ENCODE results near the gene ASB7. TPM values are rescaled to one million over a fixed set of nuclear protein-coding genes. Genes with fewer than 3 reads are reported as not detected.

ASB7 gene
- total and polyA plus RNA-seq, 2 experiments from 2014 or later, result 10.3 to 17.5 TPM

DNA sequence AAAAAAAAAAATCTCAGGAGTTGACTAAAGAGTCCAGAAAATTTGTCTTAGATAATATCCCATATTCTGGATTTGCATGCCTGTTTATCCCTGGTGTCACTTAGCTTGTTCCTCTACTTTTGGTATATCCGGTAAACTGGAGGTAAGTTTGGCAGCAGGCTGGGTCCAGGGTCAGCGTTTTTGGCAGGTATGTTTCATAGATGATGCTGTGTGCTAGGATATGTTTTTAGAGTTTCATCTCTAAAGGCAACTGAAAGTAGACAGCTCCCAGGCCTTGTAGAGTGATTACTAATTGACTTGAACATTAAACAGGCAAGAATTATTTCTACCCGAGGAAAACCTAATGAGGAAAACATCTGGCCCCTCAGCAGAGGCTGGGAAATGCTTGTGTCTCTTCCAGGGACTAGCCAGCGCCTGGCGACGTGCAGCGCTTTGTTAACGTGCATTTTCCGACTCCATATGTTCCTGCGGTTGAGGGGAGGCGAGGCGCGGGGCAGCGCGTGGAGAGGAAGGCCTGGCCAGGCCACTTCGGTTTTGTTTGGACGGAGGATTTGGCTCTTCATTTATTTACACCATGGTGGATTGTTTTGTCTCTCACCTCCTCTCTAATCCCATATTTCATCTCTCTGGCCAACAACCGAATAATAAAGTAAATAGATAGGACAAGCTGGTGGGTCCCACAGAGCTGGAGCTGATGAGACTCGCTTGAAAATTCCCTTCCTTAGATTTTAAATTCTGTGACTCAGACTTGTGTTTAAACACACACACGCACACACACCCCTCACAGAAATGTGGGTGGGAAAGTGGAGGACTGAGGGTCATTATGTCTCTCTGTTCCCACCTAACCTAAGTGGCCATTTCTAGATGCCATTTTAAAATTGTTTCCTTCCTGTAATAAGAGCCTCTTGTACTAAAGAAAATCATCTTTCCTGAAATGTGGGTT is 65.3 kb downstream of the ASB7 start:
- Histone ChIP-seq H3K27me3 (no peaks in the 10 kb centered on the region), H3K9me3 (ENCODE audit: low read depth) (no peaks in the 10 kb centered on the region), H3K4me2 (no peak overlapping the region), H3K36me3 (replicated peaks; ENCODE audit: insufficient read depth, low read depth) (no peaks in the 10 kb centered on the region), H3K79me2 (no peaks in the 10 kb centered on the region), H3K4me3 (no peak overlapping the region), H2AFZ (no peak overlapping the region), H3K9me2 (replicated peaks; ENCODE audit: insufficient read depth) (no peaks in the 10 kb centered on the region), H4K20me1 (ENCODE audit: insufficient read depth, poor library complexity, severe bottlenecking) (no peaks in the 10 kb centered on the region), H3K4me1 (ENCODE audit: insufficient read depth) (peaks cover 10% of the 10 kb centered on the region), H3K27ac (peak overlapping the region; percentile 85)
- TF ChIP-seq EZH2phosphoT487 (IDR thresholded peaks at IDR 0.05; ENCODE audit: low read depth, severe bottlenecking, unreplicated experiment), result no peak
- no peak for TF ChIP-seq EZH2 (IDR thresholded peaks at IDR 0.05; ENCODE audit: borderline replicate concordance)
- TF ChIP-seq, protein P1, sequence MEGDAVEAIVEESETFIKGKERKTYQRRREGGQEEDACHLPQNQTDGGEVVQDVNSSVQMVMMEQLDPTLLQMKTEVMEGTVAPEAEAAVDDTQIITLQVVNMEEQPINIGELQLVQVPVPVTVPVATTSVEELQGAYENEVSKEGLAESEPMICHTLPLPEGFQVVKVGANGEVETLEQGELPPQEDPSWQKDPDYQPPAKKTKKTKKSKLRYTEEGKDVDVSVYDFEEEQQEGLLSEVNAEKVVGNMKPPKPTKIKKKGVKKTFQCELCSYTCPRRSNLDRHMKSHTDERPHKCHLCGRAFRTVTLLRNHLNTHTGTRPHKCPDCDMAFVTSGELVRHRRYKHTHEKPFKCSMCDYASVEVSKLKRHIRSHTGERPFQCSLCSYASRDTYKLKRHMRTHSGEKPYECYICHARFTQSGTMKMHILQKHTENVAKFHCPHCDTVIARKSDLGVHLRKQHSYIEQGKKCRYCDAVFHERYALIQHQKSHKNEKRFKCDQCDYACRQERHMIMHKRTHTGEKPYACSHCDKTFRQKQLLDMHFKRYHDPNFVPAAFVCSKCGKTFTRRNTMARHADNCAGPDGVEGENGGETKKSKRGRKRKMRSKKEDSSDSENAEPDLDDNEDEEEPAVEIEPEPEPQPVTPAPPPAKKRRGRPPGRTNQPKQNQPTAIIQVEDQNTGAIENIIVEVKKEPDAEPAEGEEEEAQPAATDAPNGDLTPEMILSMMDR (IDR thresholded peaks at IDR 0.05; ENCODE audit: poor library complexity), result no peak
- 53% methylated on average over 20 of the region's 20 CpGs for WGBS (ENCODE audit: low lambda C conversion rate, missing lambda C conversion rate)
- DNase-seq (ENCODE audit: low spot score), result peak; percentile 33

DNA sequence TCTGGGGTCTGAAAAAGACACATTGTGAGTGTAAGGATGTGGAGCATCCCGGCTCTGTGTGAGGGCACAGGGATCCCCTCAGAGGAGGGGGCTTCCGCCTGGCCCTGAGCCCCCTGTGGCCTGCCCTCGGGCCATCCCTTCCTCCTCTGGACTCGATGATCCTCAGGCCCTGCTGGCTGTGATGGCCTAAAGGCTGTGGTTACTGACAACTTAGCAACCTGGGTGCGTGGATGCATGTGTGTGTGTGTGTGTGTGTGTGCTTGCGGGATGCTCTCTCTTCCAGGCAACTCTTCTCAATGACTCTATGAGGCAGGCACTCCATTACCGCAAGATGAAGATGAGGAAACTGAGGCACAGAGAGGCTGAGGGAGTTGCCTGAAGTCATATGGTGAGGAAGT is 66.0 kb downstream of the ASB7 start:
- TF ChIP-seq, protein P1 (IDR thresholded peaks at IDR 0.05; ENCODE audit: poor library complexity), result no peak
- TF ChIP-seq EZH2phosphoT487 (IDR thresholded peaks at IDR 0.05; ENCODE audit: low read depth, severe bottlenecking, unreplicated experiment) (no peak), EZH2 (IDR thresholded peaks at IDR 0.05; ENCODE audit: borderline replicate concordance) (no peak)
- H3K9me3 ChIP-seq (ENCODE audit: low read depth), result no peaks in the 10 kb centered on the region
- DNase-seq (ENCODE audit: low spot score), result no peak
- no peaks in the 10 kb centered on the region for H4K20me1 ChIP-seq (ENCODE audit: insufficient read depth, poor library complexity, severe bottlenecking)
- no peaks in the 10 kb centered on the region for H3K79me2 ChIP-seq
- H3K4me3 ChIP-seq, result no peak overlapping the region
- no peaks in the 10 kb centered on the region for H3K9me2 ChIP-seq (replicated peaks; ENCODE audit: insufficient read depth)
- H3K36me3 ChIP-seq (replicated peaks; ENCODE audit: insufficient read depth, low read depth), result no peaks in the 10 kb centered on the region
- H3K4me2 ChIP-seq, result no peak overlapping the region
- no peak overlapping the region for H2AFZ ChIP-seq
- 86% methylated on average over 7 of the region's 7 CpGs for WGBS (ENCODE audit: low lambda C conversion rate, missing lambda C conversion rate)
- H3K27me3 ChIP-seq, result no peaks in the 10 kb centered on the region
- H3K27ac ChIP-seq, result peak overlapping the region; percentile 85
- peaks cover 10% of the 10 kb centered on the region for H3K4me1 ChIP-seq (ENCODE audit: insufficient read depth)

DNA sequence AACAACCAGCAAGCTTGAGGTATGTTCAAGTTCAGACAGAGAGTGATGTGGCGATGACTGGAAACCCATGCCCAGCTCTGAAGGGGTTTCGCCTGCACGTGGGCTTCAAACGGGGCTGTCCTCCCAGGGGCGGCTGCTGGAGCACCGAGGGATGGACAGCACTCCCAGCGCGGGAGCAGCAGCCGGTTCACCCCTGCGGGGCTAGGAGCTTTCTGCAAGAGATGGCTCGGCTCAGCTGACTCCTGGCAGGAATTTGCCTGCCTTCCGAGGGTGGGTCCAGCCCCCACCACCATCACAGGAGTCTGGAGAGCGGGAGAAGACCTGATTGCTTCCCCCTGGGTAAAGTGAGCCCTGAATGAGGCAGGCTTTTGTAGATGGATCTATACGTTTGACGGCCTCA is 66.9 kb downstream of the ASB7 start:
- H3K79me2 ChIP-seq, result no peaks in the 10 kb centered on the region
- H3K4me3 ChIP-seq, result no peak overlapping the region
- H2AFZ ChIP-seq, result no peak overlapping the region
- TF ChIP-seq EZH2 (IDR thresholded peaks at IDR 0.05; ENCODE audit: borderline replicate concordance) (no peak), EZH2phosphoT487 (IDR thresholded peaks at IDR 0.05; ENCODE audit: low read depth, severe bottlenecking, unreplicated experiment) (no peak)
- TF ChIP-seq, protein P1 (IDR thresholded peaks at IDR 0.05; ENCODE audit: poor library complexity), result no peak
- H3K9me2 ChIP-seq (replicated peaks; ENCODE audit: insufficient read depth), result no peaks in the 10 kb centered on the region
- no peak overlapping the region for H3K27ac ChIP-seq
- H4K20me1 ChIP-seq (ENCODE audit: insufficient read depth, poor library complexity, severe bottlenecking), result no peaks in the 10 kb centered on the region
- DNase-seq (ENCODE audit: low spot score), result no peak
- H3K27me3 ChIP-seq, result no peaks in the 10 kb centered on the region
- no peak overlapping the region for H3K4me2 ChIP-seq
- no peaks in the 10 kb centered on the region for H3K9me3 ChIP-seq (ENCODE audit: low read depth)
- WGBS (ENCODE audit: low lambda C conversion rate, missing lambda C conversion rate), result 89% methylated on average over 15 of the region's 15 CpGs
- H3K36me3 ChIP-seq (replicated peaks; ENCODE audit: insufficient read depth, low read depth), result no peaks in the 10 kb centered on the region
- H3K4me1 ChIP-seq (ENCODE audit: insufficient read depth), result peaks cover 10% of the 10 kb centered on the region

Measured in hepatocyte (in vitro differentiated cells).